Transverse colon (tissue), 4 donors: ENCODE measurements around the gene ERVW-1. TPM values are rescaled to one million over a fixed set of nuclear protein-coding genes. Genes with fewer than 3 reads are reported as not detected.
"Not testable (repeated sequence)": the region's sequence is repeated elsewhere in the genome, so short reads cannot be mapped to it uniquely, and the experiment has no call there.

ENCODE experiments used
- DNase-seq: peaks from one replicate; pipeline ENCODE4 v3.0.0-alpha.2; 2019
- H3K27ac ChIP-seq, 4 donors: fragments of 200-600 bp; sonication (generic); 2 replicates each; pipeline ENCODE4 v1.5.1; 2016 to 2018; ENCODE audit warnings: inconsistent platforms in 4 of 4
- H3K27me3 ChIP-seq: fragments of 200-600 bp; sonication (generic); 2 replicates; pipeline ENCODE4 v1.5.1; 2017; ENCODE audit warnings: inconsistent platforms
- H3K36me3 ChIP-seq, 4 donors: fragments of 200-600 bp; sonication (generic); 2 replicates each; pipeline ENCODE4 v1.5.1; 2017 to 2019; ENCODE audit warnings: inconsistent platforms in 4 of 4
- H3K4me1 ChIP-seq, 4 donors: fragments of 200-600 bp; sonication (generic); 2 replicates each; pipeline ENCODE4 v1.5.1; 2017 to 2020; ENCODE audit warnings: inconsistent platforms in 4 of 4
- H3K4me3 ChIP-seq, 4 donors: fragments of 200-600 bp; sonication (generic); 1 replicate in 1 of 4; 2 replicates in 3 of 4; pipeline versions ENCODE4 v1.5.1 to v1.6.1; 2017 to 2019; ENCODE audit warnings: inconsistent platforms in 4 of 4
- H3K9me3 ChIP-seq, 2 donors: fragments of 200-600 bp; sonication (generic); 2 replicates each; pipeline ENCODE4 v1.5.1; 2017 to 2019; ENCODE audit warnings: inconsistent platforms in 2 of 2
- EP300 ChIP-seq: sonication (generic); formaldehyde crosslinking; IDR thresholded peaks from one replicate; pipeline ENCODE4 v1.6.1; 2017; ENCODE audit warnings: antibody characterized with exemption, low read depth
- POLR2A ChIP-seq: fragments of 450-650 bp; IDR thresholded peaks from one replicate; pipeline ENCODE4 v1.6.1; 2016; ENCODE audit warnings: antibody characterized with exemption, mild to moderate bottlenecking, moderate library complexity
- POLR2AphosphoS5 ChIP-seq, 3 donors: sonication (generic); formaldehyde crosslinking; IDR thresholded peaks; one replicate each; pipeline ENCODE4 v1.6.1; 2016; ENCODE audit warnings: antibody characterized with exemption in 3 of 3
- WGBS, 2 donors: methylation state at CpG; one replicate each; pipeline ENCODE4 v1.1.5; 2018; ENCODE audit warnings: low coverage in 1 of 2; 5-methylcytosine and 5-hydroxymethylcytosine counted together
- in situ Hi-C, 4 donors: fragments of 200-750 bp; cut with MboI; loops; one replicate each; pipeline versions ENCODE4 v1.15.0 to v1.15.1; 2017; ENCODE audit warnings: low sequenced_read_pairs in 3 of 4, low pct_ligation_motif_present in 1 of 4, low pct_unique_long_range_greater_than_20kb in 1 of 4
- intact Hi-C: fragments of 100-400 bp; cut with DNase I; formaldehyde crosslinking; loops from one replicate; pipeline ENCODE4 v1.15.1; 2023; ENCODE audit warnings: low total_unique reads
- total RNA-seq, 4 donors: library from RNA; depleted of rRNA; stranded (reverse); fragments of >200 nt; gene quantifications; one replicate each; pipeline ENCODE4 v1.1.0, GENCODE V29; 2016
- TF ChIP-seq, protein P1 (sequence below), 5 experiments: fragments of 200-600 bp in 3 of 5; fragments of 450-650 bp in 2 of 5; sonication (generic) in 3 of 5; IDR thresholded peaks; 1 replicate in 2 of 5; 2 replicates in 3 of 5; pipeline ENCODE4 v1.5.1; 2016 to 2017; ENCODE audit warnings: antibody characterized with exemption in 5 of 5, inconsistent platforms in 3 of 5, mild to moderate bottlenecking in 2 of 5, moderate library complexity in 1 of 5

Gene ERVW-1
- total RNA-seq, 4 donors from 2014 or later, result not detected

DNA sequence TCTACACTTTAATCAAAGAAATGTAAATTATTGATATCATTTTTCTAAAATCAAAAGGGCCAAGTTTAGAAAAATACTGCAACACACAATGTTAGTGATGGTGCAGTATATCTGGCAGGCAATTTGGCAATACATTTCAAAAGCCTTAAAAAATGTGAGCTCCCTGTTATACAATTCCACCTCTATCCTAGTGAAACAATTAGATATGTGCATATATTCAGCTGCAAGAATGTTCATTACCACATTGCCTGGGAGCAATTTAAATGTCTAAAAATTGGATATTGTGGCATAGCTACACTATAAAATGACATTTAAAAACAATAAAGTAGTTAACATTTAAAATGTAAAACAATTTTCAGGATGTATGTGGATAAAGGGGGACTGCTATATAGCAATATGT, 10.1 kb upstream of the ERVW-1 start:
- Histone ChIP-seq H3K27ac (no peak overlapping the region), H3K4me1 (peaks cover 0 to 14% (median 0%) of the 10 kb centered on the region in 4 donors), H3K9me3 (no peaks in the 10 kb centered on the region), H3K27me3 (no peaks in the 10 kb centered on the region), H3K36me3 (peaks cover 0 to 44% (median 12%) of the 10 kb centered on the region in 4 donors), H3K4me3 (no peak overlapping the region)
- DNase-seq, result no peak
- in situ Hi-C loops, result no loop called here
- intact Hi-C loops, result no loop called here
- TF ChIP-seq POLR2A, result no peak

DNA sequence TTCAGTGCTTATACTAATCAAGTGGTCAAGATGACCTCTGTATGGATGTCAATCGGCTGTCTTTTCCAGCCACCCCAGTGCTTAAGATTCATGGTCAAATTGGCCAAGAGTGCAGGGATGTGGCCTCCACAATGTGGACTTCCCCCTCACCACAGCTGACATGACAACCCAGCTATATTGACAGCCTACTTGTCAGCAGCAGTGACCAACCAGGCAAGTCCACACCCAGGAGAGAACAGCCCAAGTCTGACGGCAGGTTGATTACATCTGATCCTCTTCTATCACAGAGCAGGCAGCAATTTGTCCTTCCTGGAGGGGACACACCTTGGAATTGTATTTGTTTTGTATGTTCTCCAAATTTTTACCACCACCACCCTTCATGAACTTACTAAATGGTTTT, 8.2 kb upstream of the ERVW-1 start:
- no peaks in the 10 kb centered on the region for H3K9me3 ChIP-seq
- intact Hi-C loops, result no loop called here
- peaks cover 0 to 28% (median 7%) of the 10 kb centered on the region in 4 donors for H3K36me3 ChIP-seq
- WGBS, 2 donors, result 55% methylated on average over 2 of the region's 2 CpGs; no CpG with 5 or more reads in 1 of the 2 donors
- in situ Hi-C loops, result no loop called here
- DNase-seq, result peak; percentile 74
- H3K27me3 ChIP-seq, result no peaks in the 10 kb centered on the region
- TF ChIP-seq POLR2A, result no peak
- peak in 1 of 3 donors; percentile 32 for TF ChIP-seq POLR2AphosphoS5 (IDR thresholded peaks at IDR 0.05)
- peak overlapping the region; percentile 49 to 68 (median 64) for H3K27ac ChIP-seq
- H3K4me3 ChIP-seq, result no peak overlapping the region
- H3K4me1 ChIP-seq, result peaks cover 0 to 14% (median 0%) of the 10 kb centered on the region in 4 donors

DNA sequence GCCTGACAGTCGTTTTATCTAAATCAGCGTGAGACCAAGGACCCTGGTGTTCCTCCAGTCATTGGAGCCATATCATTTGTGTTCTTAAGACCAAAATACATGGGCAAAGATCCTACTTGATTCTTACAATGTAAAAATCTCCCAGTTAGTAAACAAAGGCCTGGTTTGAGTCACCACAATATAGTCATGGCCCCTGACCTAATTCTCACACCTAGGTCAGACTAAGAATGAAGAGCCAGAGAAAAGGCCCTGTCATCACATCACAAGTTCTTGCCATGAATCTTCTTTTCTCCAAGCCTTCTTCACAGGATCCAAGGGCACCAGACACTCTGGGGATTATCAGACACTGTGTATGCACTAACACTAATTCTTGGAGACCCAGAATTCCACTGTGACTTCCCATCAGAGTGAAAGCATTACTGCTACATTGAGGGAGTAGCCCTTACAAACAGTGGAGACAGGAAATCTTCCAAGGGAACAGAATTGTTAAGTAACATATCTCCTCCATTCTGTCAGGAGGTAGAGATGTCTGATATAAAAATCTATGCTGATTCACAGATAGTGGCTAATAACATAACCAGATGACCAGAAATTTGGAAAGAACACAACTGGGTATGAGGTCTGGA, 7.6 kb upstream of the ERVW-1 start:
- Histone ChIP-seq H3K36me3 (peaks cover 0 to 22% (median 7%) of the 10 kb centered on the region in 4 donors), H3K9me3 (no peaks in the 10 kb centered on the region), H3K4me3 (no peak overlapping the region), H3K27me3 (no peaks in the 10 kb centered on the region), H3K4me1 (peaks cover 0 to 14% (median 0%) of the 10 kb centered on the region in 4 donors), H3K27ac (peak overlapping the region; percentile 49 to 68 (median 64))
- no peak for DNase-seq
- intact Hi-C loops (no loop called here), in situ Hi-C loops (no loop called here)
- TF ChIP-seq, protein P1, sequence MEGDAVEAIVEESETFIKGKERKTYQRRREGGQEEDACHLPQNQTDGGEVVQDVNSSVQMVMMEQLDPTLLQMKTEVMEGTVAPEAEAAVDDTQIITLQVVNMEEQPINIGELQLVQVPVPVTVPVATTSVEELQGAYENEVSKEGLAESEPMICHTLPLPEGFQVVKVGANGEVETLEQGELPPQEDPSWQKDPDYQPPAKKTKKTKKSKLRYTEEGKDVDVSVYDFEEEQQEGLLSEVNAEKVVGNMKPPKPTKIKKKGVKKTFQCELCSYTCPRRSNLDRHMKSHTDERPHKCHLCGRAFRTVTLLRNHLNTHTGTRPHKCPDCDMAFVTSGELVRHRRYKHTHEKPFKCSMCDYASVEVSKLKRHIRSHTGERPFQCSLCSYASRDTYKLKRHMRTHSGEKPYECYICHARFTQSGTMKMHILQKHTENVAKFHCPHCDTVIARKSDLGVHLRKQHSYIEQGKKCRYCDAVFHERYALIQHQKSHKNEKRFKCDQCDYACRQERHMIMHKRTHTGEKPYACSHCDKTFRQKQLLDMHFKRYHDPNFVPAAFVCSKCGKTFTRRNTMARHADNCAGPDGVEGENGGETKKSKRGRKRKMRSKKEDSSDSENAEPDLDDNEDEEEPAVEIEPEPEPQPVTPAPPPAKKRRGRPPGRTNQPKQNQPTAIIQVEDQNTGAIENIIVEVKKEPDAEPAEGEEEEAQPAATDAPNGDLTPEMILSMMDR (IDR thresholded peaks at IDR 0.05), result no peak
- TF ChIP-seq POLR2A (no peak), EP300 (no peak), POLR2AphosphoS5 (IDR thresholded peaks at IDR 0.05) (no peak)
- WGBS, 2 donors, result 60 to 88% methylated on average over 1 to 2 of the region's 2 CpGs

DNA sequence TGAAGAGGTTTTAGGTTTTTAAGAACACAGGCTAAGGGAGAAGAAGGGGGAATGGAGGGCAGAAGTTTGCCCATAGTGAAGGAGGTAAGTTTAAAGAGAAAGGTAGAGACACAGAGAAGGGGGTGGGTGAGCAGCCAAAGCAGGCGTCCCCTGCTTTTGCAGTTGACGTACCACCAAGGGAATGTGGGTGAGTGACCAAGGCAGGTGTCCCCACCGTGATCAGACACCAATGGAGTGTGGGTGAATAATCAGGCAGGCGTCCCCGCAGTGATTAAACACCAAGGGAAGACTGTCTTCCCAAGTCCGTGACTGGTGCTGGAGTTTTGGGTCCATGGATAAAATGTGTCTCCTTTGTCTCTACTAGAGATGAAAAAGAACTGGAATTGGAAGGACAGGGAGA, 6.5 kb upstream of the ERVW-1 start:
- H3K27me3 ChIP-seq, H3K9me3 ChIP-seq, H3K27ac ChIP-seq, H3K4me3 ChIP-seq, intact Hi-C loops, DNase-seq, in situ Hi-C loops: not testable (repeated sequence)
- Histone ChIP-seq H3K4me1 (peaks cover 0 to 17% (median 0%) of the 10 kb centered on the region in 4 donors), H3K36me3 (peaks cover 0 to 15% (median 7%) of the 10 kb centered on the region in 4 donors)
- WGBS, 2 donors, result 89 to 93% methylated on average over 4 to 6 of the region's 6 CpGs

DNA sequence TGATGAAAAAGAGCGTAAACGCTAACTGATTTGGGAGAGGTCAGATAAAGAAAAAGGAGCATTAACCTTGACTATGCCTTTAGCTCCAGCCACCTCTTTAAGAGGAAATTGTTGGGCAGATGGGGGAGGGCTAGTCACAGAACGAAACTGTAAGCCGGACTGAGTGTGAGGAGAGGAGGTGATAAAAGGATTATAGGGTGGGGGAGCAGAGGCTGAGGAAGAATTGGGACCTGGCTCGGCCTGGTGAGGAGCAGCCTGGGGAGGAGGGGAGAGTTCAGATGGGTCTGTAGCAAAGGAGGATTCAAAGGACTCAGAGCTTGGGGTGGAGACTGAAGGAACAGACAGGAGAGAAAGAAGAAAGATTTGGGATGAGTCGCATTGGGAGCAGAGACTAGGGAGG, 5.9 kb upstream of the ERVW-1 start:
- H3K27ac ChIP-seq, in situ Hi-C loops, DNase-seq, H3K27me3 ChIP-seq, H3K9me3 ChIP-seq, H3K4me3 ChIP-seq, intact Hi-C loops: not testable (repeated sequence)
- Histone ChIP-seq H3K4me1 (peaks cover 0 to 17% (median 0%) of the 10 kb centered on the region in 4 donors), H3K36me3 (peaks cover 0 to 10% (median 4%) of the 10 kb centered on the region in 4 donors)
- 80 to 82% methylated on average over 6 of the region's 6 CpGs for WGBS, 2 donors

DNA sequence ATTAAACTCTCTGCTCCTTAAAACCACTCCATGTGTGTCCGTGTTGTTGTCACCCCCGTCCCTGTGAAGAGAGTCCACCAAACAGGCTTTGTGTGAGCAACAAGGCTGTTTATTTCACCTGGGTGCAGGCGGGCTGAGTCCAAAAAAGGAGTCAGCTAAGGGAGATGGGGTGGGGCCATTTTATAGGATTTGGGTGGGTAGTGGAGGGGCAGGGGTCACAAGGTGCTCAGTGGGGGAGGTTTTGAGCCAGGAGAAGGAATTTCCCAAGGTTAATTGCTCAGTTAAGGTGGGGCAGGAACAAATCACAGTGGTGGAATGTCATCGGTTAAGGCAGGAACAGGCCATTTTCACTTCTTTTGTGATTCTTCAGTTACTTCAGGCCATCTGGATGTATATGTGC, 1.4 kb upstream of the ERVW-1 start:
- intact Hi-C loops, H3K4me3 ChIP-seq, H3K27ac ChIP-seq, in situ Hi-C loops, H3K36me3 ChIP-seq, H3K27me3 ChIP-seq, H3K9me3 ChIP-seq, H3K4me1 ChIP-seq: not testable (repeated sequence)
- peak; percentile 13 for DNase-seq
- 83 to 90% methylated on average over 4 of the region's 4 CpGs for WGBS, 2 donors

DNA sequence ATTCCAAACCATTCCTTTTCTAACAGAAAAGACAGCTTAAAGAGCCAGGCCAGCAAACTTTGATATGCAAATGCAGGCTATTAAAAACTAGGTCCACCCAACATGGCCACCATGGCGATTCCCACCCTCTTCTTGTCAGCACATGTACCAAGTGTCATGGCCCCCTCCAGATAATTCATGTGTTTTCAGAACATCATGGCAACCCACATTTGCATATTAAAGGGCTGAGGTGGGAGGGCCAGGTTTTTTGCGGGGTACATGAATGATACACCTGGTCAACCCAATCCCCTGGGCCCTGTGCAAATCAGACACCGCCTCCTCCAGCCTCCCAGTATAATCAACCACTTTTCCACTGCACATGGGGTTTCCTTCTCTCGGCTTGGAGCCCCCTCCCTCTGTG, 965 bp upstream of the ERVW-1 start:
- H3K9me3 ChIP-seq, result no peaks in the 10 kb centered on the region
- intact Hi-C loops, result no loop called here
- no peak overlapping the region for H3K4me3 ChIP-seq
- H3K36me3 ChIP-seq, result no peaks in the 10 kb centered on the region
- no peak for TF ChIP-seq EP300
- no peak for TF ChIP-seq POLR2AphosphoS5 (IDR thresholded peaks at IDR 0.05)
- no peak for TF ChIP-seq POLR2A
- TF ChIP-seq, protein P1 (IDR thresholded peaks at IDR 0.05), result no peak
- no peaks in the 10 kb centered on the region for H3K27me3 ChIP-seq
- DNase-seq, result no peak
- WGBS, 2 donors, result 89 to 93% methylated on average over 3 to 4 of the region's 4 CpGs
- H3K27ac ChIP-seq, result no peak overlapping the region
- peaks cover 0 to 3% (median 0%) of the 10 kb centered on the region in 4 donors for H3K4me1 ChIP-seq
- in situ Hi-C loops, result no loop called here
